Stomach (tissue), 4 donors: ENCODE data around the gene SNRNP70.

ENCODE experiments used
- CTCF ChIP-seq, 7 experiments: fragments of 450-650 bp in 4 of 7; fragments of 200-600 bp in 3 of 7; sonication (generic) in 3 of 7; IDR thresholded peaks; one replicate each; pipeline ENCODE4 v1.5.1; 2016 to 2019; ENCODE audit warnings: antibody characterized with exemption in 7 of 7, control low read depth in 2 of 7, mild to moderate bottlenecking in 1 of 7
- EP300 ChIP-seq: sonication (generic); formaldehyde crosslinking; IDR thresholded peaks from one replicate; pipeline ENCODE4 v1.6.1; 2017; ENCODE audit warnings: antibody characterized with exemption
- POLR2A ChIP-seq, 4 donors: fragments of 450-650 bp; IDR thresholded peaks; one replicate each; pipeline ENCODE4 v1.6.1; 2016; ENCODE audit warnings: antibody characterized with exemption in 4 of 4, control low read depth in 2 of 4, mild to moderate bottlenecking in 1 of 4, moderate library complexity in 1 of 4
- POLR2AphosphoS5 ChIP-seq, 3 donors: sonication (generic); formaldehyde crosslinking; IDR thresholded peaks; one replicate each; pipeline ENCODE4 v1.6.1; 2016; ENCODE audit warnings: antibody characterized with exemption in 3 of 3

GRCh38 chr19:49118565-49119410 is 33.5 kb downstream of the SNRNP70 start, which contains the start of gene C19orf73:
- peak in 2 of 7 experiments; percentile 25 to 30 for TF ChIP-seq CTCF (IDR thresholded peaks at IDR 0.05)
- peak; percentile 29 to 80 (median 41) for TF ChIP-seq POLR2AphosphoS5 (IDR thresholded peaks at IDR 0.05)
- TF ChIP-seq EP300, result no peak
- no peak for TF ChIP-seq POLR2A (IDR thresholded peaks at IDR 0.05)
